Neural progenitor cell (in vitro differentiated cells): ENCODE measurements around the gene SHROOM3.

ENCODE experiments used
- CTCF ChIP-seq: fragments of 200-600 bp; sonication (generic); IDR thresholded peaks from 2 replicates; pipeline ENCODE4 v1.5.1; 2017; ENCODE audit warnings: antibody characterized with exemption, mild to moderate bottlenecking
- EZH2 ChIP-seq: fragments of 200-600 bp; sonication (generic); IDR thresholded peaks from 2 replicates; pipeline ENCODE4 v1.6.1; 2017; ENCODE audit warnings: antibody characterized with exemption, mild to moderate bottlenecking, moderate library complexity

GRCh38 chr4:76654791-76655190, 219.8 kb downstream of the SHROOM3 start:
- TF ChIP-seq EZH2 (no peak), CTCF (no peak)
